Measurements from ENCODE around the gene SYN1.

Gene SYN1

GRCh38 chrX:47523297-47523696 is 96.4 kb downstream of the SYN1 start:
- DNase-seq (ENCODE audit: low spot score), result peak; percentile 66
